PC-3 (cell line): Measurements from ENCODE around the gene SLC25A31. TPM values are rescaled to one million over a fixed set of nuclear protein-coding genes. Genes with fewer than 3 reads are reported as not detected.

Source experiments
- ATAC-seq: fragments of 200-7000 bp; cut with Tn5 transposase; 2 replicates; pipeline ENCODE4 v1.9.1; 2020; ENCODE audit warnings: mild to moderate bottlenecking, moderate library complexity
- BruUV-seq: library from RNA; stranded (reverse); fragments of 400-500 nt; replicated peaks from 2 replicates; lab custom pipeline; 2021; lab: Mats Ljungman, UMichigan
- CTCF ChIA-PET: fragments of 300-600 bp; sonication (Branson Sonifier 250); formaldehyde crosslinking; loops from one replicate; lab custom pipeline; 2022; ENCODE audit warnings: antibody characterized with exemption; lab: Charles Lee
- POLR2A ChIA-PET: fragments of 300-600 bp; sonication (Branson Sonifier 250); formaldehyde crosslinking; loops from one replicate; lab custom pipeline; 2022; ENCODE audit warnings: antibody characterized with exemption; ENCODE audit not compliant: unreplicated experiment; lab: Charles Lee
- DNase-seq: peaks from one replicate; pipeline ENCODE4 v3.0.0-alpha.2; 2015
- H2AFZ ChIP-seq: fragments of 300-600 bp; sonication (generic); 2 replicates; pipeline ENCODE4 v1.6.0; 2016; ENCODE audit warnings: antibody characterized with exemption, low read length
- H3F3A ChIP-seq: fragments of 300-600 bp; sonication (generic); one replicate; pipeline ENCODE4 v1.6.0; 2017; ENCODE audit warnings: antibody characterized with exemption, low read length, control low read depth, mild to moderate bottlenecking; ENCODE audit not compliant: unreplicated experiment
- H3K27ac ChIP-seq: fragments of 300-600 bp; sonication (generic); 2 replicates; pipeline ENCODE4 v1.5.1; 2016; ENCODE audit warnings: mild to moderate bottlenecking, low read length
- H3K27me3 ChIP-seq: fragments of 300-600 bp; sonication (generic); 2 replicates; pipeline ENCODE4 v1.6.1; 2016; ENCODE audit warnings: low read length, mixed read lengths
- H3K36me3 ChIP-seq: fragments of 300-600 bp; sonication (generic); 2 replicates; pipeline ENCODE4 v1.6.1; 2016; ENCODE audit warnings: low read depth, mixed run types, low read length, mixed read lengths
- H3K4me1 ChIP-seq: fragments of 300-600 bp; sonication (generic); 2 replicates; pipeline ENCODE4 v1.5.1; 2016; ENCODE audit warnings: low read length; ENCODE audit not compliant: insufficient read depth
- H3K4me2 ChIP-seq: fragments of 300-600 bp; sonication (generic); 2 replicates; pipeline ENCODE4 v1.6.0; 2016; ENCODE audit warnings: low read length
- H3K4me3 ChIP-seq: fragments of 300-600 bp; sonication (generic); 2 replicates; pipeline ENCODE4 v1.5.1; 2016; ENCODE audit warnings: mild to moderate bottlenecking, low read length, mixed read lengths
- H3K79me2 ChIP-seq: fragments of 300-600 bp; sonication (generic); 2 replicates; pipeline ENCODE4 v1.6.1; 2017; ENCODE audit warnings: low read length, mixed read lengths
- H3K9ac ChIP-seq: fragments of 300-600 bp; sonication (generic); 2 replicates; pipeline ENCODE4 v1.6.0; 2016; ENCODE audit warnings: mild to moderate bottlenecking, low read length
- H3K9me2 ChIP-seq: fragments of 300-600 bp; sonication (generic); replicated peaks from 2 replicates; pipeline ENCODE4 v1.6.1; 2016; ENCODE audit warnings: mixed run types, low read length, mixed read lengths
- H3K9me3 ChIP-seq: fragments of 300-600 bp; sonication (generic); 2 replicates; pipeline ENCODE4 v1.6.1; 2016; ENCODE audit warnings: low read length, mixed read lengths
- H4K20me1 ChIP-seq: fragments of 300-600 bp; sonication (generic); 2 replicates; pipeline ENCODE4 v1.6.1; 2016; ENCODE audit warnings: low read length, mixed read lengths
- CTCF ChIP-seq: fragments of 300-600 bp; sonication (generic); conservative IDR thresholded peaks from 2 replicates; pipeline ENCODE4 v1.5.1; 2017; ENCODE audit warnings: antibody characterized with exemption, low read depth, mild to moderate bottlenecking, low read length
- EZH2 ChIP-seq: fragments of 300-600 bp; sonication (generic); IDR thresholded peaks from one replicate; pipeline ENCODE4 v1.6.1; 2017; ENCODE audit warnings: antibody characterized with exemption, mild to moderate bottlenecking, low read length; ENCODE audit not compliant: unreplicated experiment
- EZH2phosphoT487 ChIP-seq: fragments of 300-600 bp; sonication (generic); IDR thresholded peaks from 2 replicates; pipeline ENCODE4 v1.6.1; 2018; ENCODE audit warnings: mild to moderate bottlenecking, antibody characterized with exemption, low read length, borderline replicate concordance
- intact Hi-C: fragments of 100-400 bp; cut with micrococcal nuclease; formaldehyde crosslinking; loops from 2 replicates; pipeline ENCODE4 v1.9.0; 2023
- total RNA-seq: library from RNA; depleted of rRNA; stranded (reverse); fragments of >200 nt; gene quantifications from 2 replicates; pipeline ENCODE4 v1.2.3, GENCODE V29; 2014

The SLC25A31 gene
- total RNA-seq, 1 experiment from 2014 or later: not detected

DNA sequence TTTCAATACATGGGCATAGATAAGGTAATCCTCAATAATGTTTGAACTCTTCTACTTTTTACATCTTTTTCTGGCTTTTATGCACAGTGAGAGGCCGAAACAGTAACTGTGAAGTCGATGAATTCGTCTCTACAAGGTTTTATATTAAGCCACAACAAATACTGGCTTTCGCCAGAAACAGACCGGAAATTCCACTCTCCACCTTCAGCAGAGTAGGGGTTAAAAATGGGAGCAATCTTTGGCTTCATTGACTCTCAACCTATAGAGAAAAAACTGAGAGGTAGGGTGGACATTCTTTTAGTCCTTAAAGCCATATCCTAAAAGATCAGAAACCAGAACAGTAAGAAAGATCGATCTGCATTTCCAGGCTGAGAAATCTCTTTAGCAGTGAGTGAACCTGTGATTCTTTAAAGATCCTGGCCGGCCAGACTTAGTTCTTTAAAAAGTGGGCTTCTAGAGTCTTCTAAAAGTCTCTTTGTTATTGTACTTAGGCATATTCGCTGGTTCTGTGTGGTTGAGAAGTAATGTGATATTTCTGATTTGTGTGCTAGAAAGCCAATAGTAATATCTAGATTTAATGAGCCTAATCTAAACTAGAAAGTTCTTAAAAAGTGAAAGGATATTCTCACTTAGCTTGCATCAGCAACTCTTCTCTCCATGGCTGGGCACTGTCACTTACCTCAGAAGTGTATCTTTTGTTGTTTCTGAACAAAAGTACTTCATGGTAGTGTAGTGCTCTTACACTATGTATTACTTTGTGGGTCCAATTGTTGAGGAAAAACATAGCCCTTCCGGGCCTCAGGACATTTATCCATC lies 54.0 kb downstream of the SLC25A31 start:
- no peak overlapping the region for H3K9ac ChIP-seq
- ATAC-seq: no peak
- intact Hi-C loops: loop anchor here (5.0 kb wide), 1 partner anchor 98 kb away; the partner anchor contains the start of gene PLK4

GRCh38 chr4:127788517-127788916 lies 58.3 kb downstream of the SLC25A31 start:
- Histone ChIP-seq H3F3A (no peaks in the 10 kb centered on the region), H4K20me1 (no peaks in the 10 kb centered on the region), H3K4me2 (no peak overlapping the region), H3K36me3 (no peaks in the 10 kb centered on the region), H3K9me2 (no peaks in the 10 kb centered on the region), H3K4me1 (0 out of 2 replicates have a peak, but pooled peaks cover 7% of the 10 kb centered on the region), H3K4me3 (no peak overlapping the region), H3K9ac (no peak overlapping the region), H3K27me3 (no peaks in the 10 kb centered on the region), H3K79me2 (peaks cover 46% of the 10 kb centered on the region), H2AFZ (no peak overlapping the region), H3K27ac (no peak overlapping the region), H3K9me3 (no peaks in the 10 kb centered on the region)
- intact Hi-C loops: no loop called here
- peak; percentile 47 for DNase-seq
- POLR2A ChIA-PET: no interaction called here
- CTCF ChIA-PET: interaction anchor here (0.6 kb wide), 1 partner anchor 56 kb away, joined by 3 read pairs; no protein-coding TSS in a partner anchor
- no TSS peak for BruUV-seq
- TF ChIP-seq CTCF (peak; percentile 66), EZH2phosphoT487 (no peak)
- peak; percentile 74; the same call in 1 of the 2 replicates for ATAC-seq

More for the DNA sequence above, 54.0 kb downstream of the SLC25A31 start:
- TF ChIP-seq EZH2phosphoT487 (no peak), CTCF (no peak), EZH2 (no peak)
- H3K27ac ChIP-seq: no peak overlapping the region
- H3K27me3 ChIP-seq: no peaks in the 10 kb centered on the region
- peak overlapping the region; percentile 89 for H3K4me2 ChIP-seq
- H3K4me1 ChIP-seq: 0 out of 2 replicates have a peak, but pooled peaks cover 7% of the 10 kb centered on the region
- peaks cover 58% of the 10 kb centered on the region for H3K79me2 ChIP-seq
- H3K9me2 ChIP-seq: no peaks in the 10 kb centered on the region
- H2AFZ ChIP-seq: peak overlapping the region; percentile 94; the same call in 1 of the 2 replicates
- no peaks in the 10 kb centered on the region for H3K36me3 ChIP-seq
- no peak for DNase-seq
- no peaks in the 10 kb centered on the region for H3K9me3 ChIP-seq
- BruUV-seq: no TSS peak
- H3F3A ChIP-seq: no peaks in the 10 kb centered on the region
- H4K20me1 ChIP-seq: no peaks in the 10 kb centered on the region
- ChIA-PET POLR2A (no interaction called here), CTCF (no interaction called here)
- H3K4me3 ChIP-seq: peak overlapping the region; percentile 77

DNA sequence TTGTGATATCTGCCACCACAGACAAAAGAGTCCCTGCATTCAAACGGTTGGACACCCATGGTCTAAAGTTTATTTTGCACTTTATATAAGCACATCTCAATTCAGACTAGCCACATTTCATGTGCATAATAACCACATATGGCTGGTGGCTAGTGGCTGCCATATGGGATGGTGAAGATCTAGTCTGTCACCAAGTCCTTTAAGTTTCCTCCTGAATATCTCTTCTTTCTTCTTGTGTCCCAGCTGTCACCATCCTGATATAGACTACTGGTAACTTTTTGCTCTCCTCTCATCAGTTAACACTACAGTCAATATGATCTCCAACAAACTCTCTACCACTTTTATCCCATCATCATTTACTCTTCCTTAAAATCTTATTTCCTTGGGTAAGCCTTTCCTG lies 61.2 kb downstream of the SLC25A31 start:
- no TSS peak for BruUV-seq
- no peak overlapping the region for H2AFZ ChIP-seq

More for the DNA sequence above, 61.2 kb downstream of the SLC25A31 start:
- no peaks in the 10 kb centered on the region for H3K9me2 ChIP-seq
- no peaks in the 10 kb centered on the region for H3F3A ChIP-seq
- H3K79me2 ChIP-seq: peaks cover 22% of the 10 kb centered on the region
- no peak overlapping the region for H3K4me3 ChIP-seq
- H3K4me2 ChIP-seq: no peak overlapping the region
- no peaks in the 10 kb centered on the region for H4K20me1 ChIP-seq
- POLR2A ChIA-PET: no interaction called here
- no peak overlapping the region for H3K9ac ChIP-seq
- no peak for TF ChIP-seq EZH2
- TF ChIP-seq CTCF: no peak
- TF ChIP-seq EZH2phosphoT487: no peak
- H3K9me3 ChIP-seq: no peaks in the 10 kb centered on the region
- ATAC-seq: no peak
- no peaks in the 10 kb centered on the region for H3K36me3 ChIP-seq
- CTCF ChIA-PET: no interaction called here
- intact Hi-C loops: no loop called here
- H3K4me1 ChIP-seq: no peaks in the 10 kb centered on the region
- H3K27me3 ChIP-seq: no peaks in the 10 kb centered on the region
- H3K27ac ChIP-seq: no peak overlapping the region
- DNase-seq: no peak
